Parathyroid adenoma (tissue), 2 donors: Measurements from ENCODE around the gene MTG2.

Experiments used
- H2AFZ ChIP-seq: fragments of 300-600 bp; sonication (generic); one replicate; pipeline ENCODE4 v1.7.0; 2017; ENCODE audit warnings: antibody characterized with exemption, mild to moderate bottlenecking
- H3K27ac ChIP-seq: fragments of 300-600 bp; sonication (generic); one replicate; pipeline ENCODE4 v1.7.0; 2017
- H3K27me3 ChIP-seq: fragments of 300-600 bp; sonication (generic); one replicate; pipeline ENCODE4 v1.7.0; 2017; ENCODE audit warnings: low read length; ENCODE audit not compliant: control insufficient read depth, insufficient read depth
- H3K36me3 ChIP-seq: fragments of 300-600 bp; sonication (generic); one replicate; pipeline ENCODE4 v1.7.0; 2017; ENCODE audit warnings: low read length; ENCODE audit not compliant: control insufficient read depth, insufficient read depth
- H3K4me1 ChIP-seq: fragments of 300-600 bp; sonication (generic); one replicate; pipeline ENCODE4 v1.7.0; 2017; ENCODE audit warnings: control low read depth
- H3K4me2 ChIP-seq: fragments of 300-600 bp; sonication (generic); one replicate; pipeline ENCODE4 v1.7.0; 2017; ENCODE audit warnings: low read length
- H3K4me3 ChIP-seq: fragments of 300-600 bp; sonication (generic); one replicate; pipeline ENCODE4 v1.7.0; 2017; ENCODE audit warnings: low read depth, low read length
- H3K79me2 ChIP-seq: fragments of 300-600 bp; sonication (generic); one replicate; pipeline ENCODE4 v1.7.0; 2017; ENCODE audit warnings: control low read depth
- H3K9ac ChIP-seq: fragments of 300-600 bp; sonication (generic); one replicate; pipeline ENCODE4 v1.7.0; 2017; ENCODE audit warnings: mild to moderate bottlenecking
- H3K9me3 ChIP-seq: fragments of 300-600 bp; sonication (generic); one replicate; pipeline ENCODE4 v1.7.0; 2017; ENCODE audit warnings: low read length; ENCODE audit not compliant: control insufficient read depth
- TF ChIP-seq, protein P1 (sequence below): fragments of 300-600 bp; sonication (generic); IDR thresholded peaks from one replicate; pipeline ENCODE4 v1.7.0; 2017; ENCODE audit warnings: antibody characterized with exemption, mild to moderate bottlenecking
- donor health status: primary hyperparathyroidism.

Gene MTG2

DNA sequence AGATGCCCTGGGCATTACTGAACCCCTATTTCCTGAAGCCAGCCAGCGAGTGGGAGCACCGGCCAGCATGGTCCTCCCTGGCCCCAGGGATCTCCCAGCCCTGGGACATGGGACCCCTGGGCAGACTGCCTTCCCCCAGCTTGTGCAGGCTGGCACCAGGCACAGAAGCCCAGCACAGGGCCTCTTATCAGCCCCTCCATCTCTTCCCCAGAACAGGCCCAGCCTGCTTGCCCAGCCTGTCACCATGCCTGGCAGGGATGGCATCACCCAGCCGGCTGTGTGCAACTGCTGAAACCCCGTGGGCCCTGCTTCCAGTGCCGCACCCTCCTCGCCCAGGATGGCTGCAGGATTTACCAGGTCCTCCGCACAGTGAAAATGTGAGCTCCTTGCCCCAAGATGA, 49.4 kb downstream of the MTG2 start:
- Histone ChIP-seq H3K9me3 (no peaks in the 10 kb centered on the region), H3K4me1 (peaks cover 34% of the 10 kb centered on the region), H3K4me2 (no peak overlapping the region), H2AFZ (peak overlapping the region; percentile 66), H3K79me2 (no peaks in the 10 kb centered on the region), H3K9ac (no peak overlapping the region), H3K4me3 (no peak overlapping the region), H3K36me3 (no peaks in the 10 kb centered on the region), H3K27me3 (no peaks in the 10 kb centered on the region), H3K27ac (no peak overlapping the region)
- TF ChIP-seq, protein P1, sequence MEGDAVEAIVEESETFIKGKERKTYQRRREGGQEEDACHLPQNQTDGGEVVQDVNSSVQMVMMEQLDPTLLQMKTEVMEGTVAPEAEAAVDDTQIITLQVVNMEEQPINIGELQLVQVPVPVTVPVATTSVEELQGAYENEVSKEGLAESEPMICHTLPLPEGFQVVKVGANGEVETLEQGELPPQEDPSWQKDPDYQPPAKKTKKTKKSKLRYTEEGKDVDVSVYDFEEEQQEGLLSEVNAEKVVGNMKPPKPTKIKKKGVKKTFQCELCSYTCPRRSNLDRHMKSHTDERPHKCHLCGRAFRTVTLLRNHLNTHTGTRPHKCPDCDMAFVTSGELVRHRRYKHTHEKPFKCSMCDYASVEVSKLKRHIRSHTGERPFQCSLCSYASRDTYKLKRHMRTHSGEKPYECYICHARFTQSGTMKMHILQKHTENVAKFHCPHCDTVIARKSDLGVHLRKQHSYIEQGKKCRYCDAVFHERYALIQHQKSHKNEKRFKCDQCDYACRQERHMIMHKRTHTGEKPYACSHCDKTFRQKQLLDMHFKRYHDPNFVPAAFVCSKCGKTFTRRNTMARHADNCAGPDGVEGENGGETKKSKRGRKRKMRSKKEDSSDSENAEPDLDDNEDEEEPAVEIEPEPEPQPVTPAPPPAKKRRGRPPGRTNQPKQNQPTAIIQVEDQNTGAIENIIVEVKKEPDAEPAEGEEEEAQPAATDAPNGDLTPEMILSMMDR: no peak

DNA sequence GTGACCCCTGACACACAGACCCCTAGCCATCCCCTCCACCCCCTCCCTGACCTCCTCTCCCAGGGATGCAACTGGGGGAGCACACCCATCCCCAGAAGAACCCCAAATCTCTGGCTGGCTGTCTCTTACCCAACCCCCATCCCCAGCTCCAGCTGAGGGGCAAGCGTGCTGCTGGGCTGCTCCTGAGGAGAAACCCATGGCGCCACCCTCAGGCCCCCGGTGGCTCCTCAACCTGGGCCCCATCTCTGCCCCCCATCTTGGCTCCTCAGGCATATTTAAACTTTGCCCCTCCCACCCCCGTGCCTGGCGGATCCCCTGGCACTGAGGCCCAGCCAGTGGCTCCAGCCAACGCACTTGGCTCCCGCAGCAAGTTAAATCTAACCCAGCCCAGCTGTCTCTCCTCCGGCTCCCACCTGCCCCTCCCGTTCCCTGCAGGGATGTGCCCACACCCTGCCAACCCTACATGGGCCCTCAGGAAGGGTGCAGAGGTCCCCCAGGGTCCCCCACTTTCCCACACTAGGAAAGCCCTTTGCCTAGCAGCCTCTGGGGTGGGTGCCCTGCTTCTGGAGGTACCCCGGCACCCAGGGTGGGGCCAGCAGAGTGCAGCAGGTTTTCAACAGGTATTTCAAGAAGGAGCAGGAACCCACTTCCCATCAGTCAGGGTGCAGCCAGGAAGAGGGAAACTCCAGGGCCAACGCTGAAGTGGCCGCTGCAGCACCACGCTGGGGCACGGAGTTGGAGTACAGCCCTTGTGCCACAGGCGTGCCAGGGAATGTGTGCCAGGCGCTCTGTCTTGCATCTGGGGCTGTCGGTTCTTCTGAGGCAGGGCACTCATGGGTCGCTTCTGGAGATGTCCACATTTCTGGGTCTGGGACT, 50.2 kb downstream of the MTG2 start:
- TF ChIP-seq, protein P1: no peak
- H3K79me2 ChIP-seq: peaks cover 6% of the 10 kb centered on the region
- H3K4me1 ChIP-seq: peaks cover 32% of the 10 kb centered on the region
- no peak overlapping the region for H3K4me2 ChIP-seq
- H3K27me3 ChIP-seq: no peaks in the 10 kb centered on the region
- no peaks in the 10 kb centered on the region for H3K36me3 ChIP-seq
- H3K27ac ChIP-seq: no peak overlapping the region
- peak overlapping the region; percentile 17 for H2AFZ ChIP-seq
- no peaks in the 10 kb centered on the region for H3K9me3 ChIP-seq
- H3K4me3 ChIP-seq: no peak overlapping the region
- H3K9ac ChIP-seq: no peak overlapping the region

DNA sequence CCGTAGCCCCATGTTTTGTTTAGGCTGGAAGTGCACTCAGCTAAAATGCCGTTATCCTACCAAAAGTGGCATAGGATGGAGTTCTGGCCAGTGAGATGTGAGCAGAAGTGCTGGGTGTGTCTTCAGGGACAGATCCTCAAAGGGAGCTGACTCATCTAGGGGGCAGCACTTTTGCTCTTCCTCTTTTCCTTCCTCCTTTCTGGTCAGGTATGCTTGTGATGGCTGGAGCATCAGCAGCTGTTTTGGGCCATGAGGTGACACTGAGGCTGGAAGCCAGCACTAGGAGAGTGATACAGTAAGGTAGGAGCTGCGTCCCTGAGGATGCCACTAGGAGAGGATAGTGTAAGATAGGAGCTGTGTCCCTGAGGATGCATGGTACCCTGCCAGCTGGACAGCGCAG, 50.9 kb downstream of the MTG2 start:
- Histone ChIP-seq H3K4me1 (peaks cover 27% of the 10 kb centered on the region), H2AFZ (no peak overlapping the region)
- TF ChIP-seq, protein P1: no peak

DNA sequence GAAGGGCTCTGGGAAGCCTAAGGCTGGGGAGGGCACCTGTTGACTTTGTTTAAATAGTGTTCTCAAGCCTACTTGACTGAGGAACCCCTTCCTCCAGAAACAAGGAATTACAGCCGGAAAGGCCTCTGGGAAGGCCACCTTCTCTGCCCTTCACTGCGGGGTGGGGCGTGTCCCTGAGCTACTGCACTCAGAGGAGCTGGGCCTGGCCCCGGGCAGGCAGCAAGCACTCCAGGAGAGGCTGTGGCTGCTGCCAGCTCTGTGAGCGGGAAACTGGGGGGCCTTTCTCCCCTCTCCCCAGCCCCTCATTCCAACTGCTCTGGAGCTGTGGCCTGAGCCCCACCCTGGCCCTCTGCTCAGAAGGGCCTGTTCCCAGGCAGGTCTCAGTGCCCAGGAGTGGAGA, 51.5 kb downstream of the MTG2 start:
- Histone ChIP-seq H3K79me2 (peaks cover 12% of the 10 kb centered on the region), H3K36me3 (no peaks in the 10 kb centered on the region), H3K4me3 (no peak overlapping the region), H3K27ac (no peak overlapping the region), H2AFZ (no peak overlapping the region), H3K9me3 (no peaks in the 10 kb centered on the region), H3K9ac (no peak overlapping the region), H3K4me1 (peaks cover 27% of the 10 kb centered on the region), H3K4me2 (no peak overlapping the region), H3K27me3 (no peaks in the 10 kb centered on the region)
- TF ChIP-seq, protein P1: no peak

More for the DNA sequence above, 50.9 kb downstream of the MTG2 start:
- Histone ChIP-seq H3K9ac (no peak overlapping the region), H3K79me2 (peaks cover 6% of the 10 kb centered on the region), H3K27me3 (no peaks in the 10 kb centered on the region), H3K9me3 (no peaks in the 10 kb centered on the region), H3K36me3 (no peaks in the 10 kb centered on the region), H3K27ac (no peak overlapping the region), H3K4me2 (no peak overlapping the region), H3K4me3 (no peak overlapping the region)
